Measurements from ENCODE around the gene ARHGAP10.

GRCh38 chr4:147923381-147923780, 191.5 kb downstream of the ARHGAP10 start:
- TF ChIP-seq POLR2A (IDR thresholded peaks at IDR 0.05; ENCODE audit: low read length) (no peak), GATA1 (IDR thresholded peaks at IDR 0.05; ENCODE audit: low read depth, low read length) (no peak)

Measured in erythroblast (primary cell).